Common myeloid progenitor, CD34-positive (primary cell): ENCODE data around the gene AGPS.

ENCODE experiments used
- CTCF ChIA-PET: fragments of 350-600 bp; sonication (Branson Sonifier 250); formaldehyde crosslinking; loops from one replicate; lab custom pipeline; 2021; ENCODE audit warnings: antibody characterized with exemption; lab: Charles Lee
- POLR2A ChIA-PET: fragments of 350-600 bp; sonication (Branson Sonifier 250); formaldehyde crosslinking; loops from one replicate; lab custom pipeline; 2021; ENCODE audit warnings: antibody characterized with exemption; lab: Charles Lee
- DNase-seq, 3 donors: peaks; one replicate each; pipeline versions ENCODE4 v3.0.0 to v3.0.0-alpha.2; 2013
- H3K27ac ChIP-seq, 2 experiments: 1 replicate in 1 of 2; 2 replicates in 1 of 2; pipeline ENCODE4 v1.7.0; 2013; ENCODE audit warnings: inconsistent platforms in 2 of 2, low read length in 2 of 2, mild to moderate bottlenecking in 2 of 2, low read depth in 1 of 2, moderate library complexity in 1 of 2; ENCODE audit not compliant: severe bottlenecking in 2 of 2, insufficient read depth in 1 of 2, poor library complexity in 1 of 2
- H3K27me3 ChIP-seq, 5 experiments: replicated peaks in 2 of 5; 1 replicate in 3 of 5; 2 replicates in 2 of 5; pipeline versions ENCODE4 v1.6.1 to v1.7.0; 2013; ENCODE audit warnings: low read length in 4 of 5, mild to moderate bottlenecking in 2 of 5, moderate library complexity in 2 of 5, inconsistent platforms in 1 of 5; ENCODE audit not compliant: insufficient read depth in 5 of 5, control insufficient read depth in 4 of 5
- H3K36me3 ChIP-seq, 4 experiments: 1 replicate in 2 of 4; 2 replicates in 2 of 4; pipeline versions ENCODE4 v1.6.1 to v1.7.0; 2013; ENCODE audit warnings: low read length in 3 of 4, control low read depth in 1 of 4, mild to moderate bottlenecking in 1 of 4; ENCODE audit not compliant: control insufficient read depth in 4 of 4, insufficient read depth in 4 of 4
- H3K4me1 ChIP-seq, 4 experiments: 1 replicate in 3 of 4; 2 replicates in 1 of 4; pipeline versions ENCODE4 v1.6.1 to v1.7.1; 2013; ENCODE audit warnings: low read length in 3 of 4, mild to moderate bottlenecking in 3 of 4, control low read depth in 1 of 4, inconsistent platforms in 1 of 4, moderate library complexity in 1 of 4; ENCODE audit not compliant: control insufficient read depth in 4 of 4, insufficient read depth in 4 of 4; ENCODE audit errors: control extremely low read depth in 1 of 4
- H3K4me3 ChIP-seq, 7 experiments: 1 replicate in 4 of 7; 2 replicates in 3 of 7; pipeline versions ENCODE4 v1.5.1 to v1.7.0; 2013; ENCODE audit warnings: mild to moderate bottlenecking in 7 of 7, low read length in 6 of 7, moderate library complexity in 6 of 7, inconsistent platforms in 2 of 7, low read depth in 2 of 7, control low read depth in 1 of 7; ENCODE audit not compliant: insufficient read depth in 4 of 7, control insufficient read depth in 1 of 7; ENCODE audit errors: extremely low read depth in 1 of 7
- H3K9me3 ChIP-seq, 5 experiments: 1 replicate in 4 of 5; 2 replicates in 1 of 5; pipeline versions ENCODE4 v1.6.1 to v1.7.1; 2013; ENCODE audit warnings: low read length in 4 of 5, mild to moderate bottlenecking in 2 of 5, inconsistent platforms in 1 of 5, low read depth in 1 of 5, moderate library complexity in 1 of 5; ENCODE audit not compliant: control insufficient read depth in 4 of 5, insufficient read depth in 2 of 5; ENCODE audit errors: control extremely low read depth in 1 of 5
- WGBS: methylation state at CpG from one replicate; pipeline ENCODE4 v1.1.5; 2013; ENCODE audit not compliant: insufficient coverage; 5-methylcytosine and 5-hydroxymethylcytosine counted together

Gene AGPS

GRCh38 chr2:177553176-177553884 is 160.8 kb downstream of the AGPS start:
- peaks cover 0 to 2% (median 0%) of the 10 kb centered on the region in 5 experiments for H3K9me3 ChIP-seq
- ChIA-PET CTCF (no interaction called here), POLR2A (no interaction called here)
- H3K27me3 ChIP-seq = no peaks in the 10 kb centered on the region
- H3K27ac ChIP-seq = peak overlapping the region; percentile 99 to 100
- peaks cover 2 to 11% (median 9%) of the 10 kb centered on the region in 4 experiments for H3K4me1 ChIP-seq
- no peaks in the 10 kb centered on the region for H3K36me3 ChIP-seq
- WGBS = 9% methylated on average over 7 of the region's 17 CpGs
- peak in 1 of 3 donors; percentile 19 for DNase-seq
- peak overlapping the region; percentile 81 to 97 (median 91) for H3K4me3 ChIP-seq

DNA sequence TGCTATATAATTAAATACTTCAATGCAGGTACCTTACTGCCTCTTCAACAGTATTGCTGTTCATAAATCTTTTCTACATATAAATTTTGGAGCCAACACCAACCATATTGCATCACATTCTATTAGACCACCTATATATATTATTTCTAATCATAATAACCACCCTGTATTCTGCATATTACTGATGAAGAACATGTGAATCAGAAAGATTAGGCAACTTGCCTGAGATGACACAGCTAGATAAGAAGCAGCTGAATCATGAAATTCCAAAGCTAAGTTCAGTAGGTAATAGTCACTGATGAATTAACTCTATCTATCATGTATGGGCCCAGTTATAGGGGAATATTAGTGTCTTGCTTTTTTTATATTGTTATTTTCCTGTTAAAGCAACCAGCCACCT is 161.8 kb downstream of the AGPS start:
- no peak overlapping the region for H3K4me3 ChIP-seq
- peaks cover 2 to 11% (median 9%) of the 10 kb centered on the region in 4 experiments for H3K4me1 ChIP-seq
- ChIA-PET POLR2A (no interaction called here), CTCF (interaction anchor here (1.1 kb wide), 1 partner anchor 60 kb away, joined by 3 read pairs; no protein-coding TSS in a partner anchor)
- no peaks in the 10 kb centered on the region for H3K36me3 ChIP-seq
- H3K9me3 ChIP-seq = peaks cover 0 to 2% (median 0%) of the 10 kb centered on the region in 5 experiments
- H3K27me3 ChIP-seq = no peaks in the 10 kb centered on the region
- H3K27ac ChIP-seq = no peak overlapping the region
- no peak for DNase-seq

GRCh38 chr2:177556153-177556552 is 163.6 kb downstream of the AGPS start:
- H3K4me1 ChIP-seq = peaks cover 2 to 11% (median 9%) of the 10 kb centered on the region in 4 experiments
- 50% methylated on average over 2 of the region's 2 CpGs for WGBS
- CTCF ChIA-PET = no interaction called here
- no peaks in the 10 kb centered on the region for H3K36me3 ChIP-seq
- no peaks in the 10 kb centered on the region for H3K27me3 ChIP-seq
- no peak overlapping the region for H3K27ac ChIP-seq
- POLR2A ChIA-PET = no interaction called here
- DNase-seq = no peak
- H3K4me3 ChIP-seq = no peak overlapping the region
- peaks cover 0 to 2% (median 0%) of the 10 kb centered on the region in 5 experiments for H3K9me3 ChIP-seq

GRCh38 chr2:177557794-177558193 is 165.2 kb downstream of the AGPS start:
- Histone ChIP-seq H3K27me3 (no peaks in the 10 kb centered on the region), H3K36me3 (no peaks in the 10 kb centered on the region), H3K4me3 (no peak overlapping the region), H3K4me1 (peaks cover 0 to 6% (median 4%) of the 10 kb centered on the region in 4 experiments), H3K27ac (no peak overlapping the region), H3K9me3 (peaks cover 0 to 2% (median 0%) of the 10 kb centered on the region in 5 experiments)
- ChIA-PET POLR2A (no interaction called here), CTCF (interaction anchor here (2.5 kb wide), 1 partner anchor 47 kb away, joined by 6 read pairs; no protein-coding TSS in a partner anchor)
- DNase-seq = no peak
- WGBS = 93% methylated on average over 1 of the region's 1 CpG

- H3K27ac ChIP-seq = no peak overlapping the region
- no peak overlapping the region for H3K4me3 ChIP-seq
- H3K36me3 ChIP-seq = no peaks in the 10 kb centered on the region
- WGBS = 100% methylated on average over 1 of the region's 2 CpGs
- no peaks in the 10 kb centered on the region for H3K27me3 ChIP-seq
- DNase-seq = no peak
- peaks cover 0 to 2% (median 0%) of the 10 kb centered on the region in 5 experiments for H3K9me3 ChIP-seq
- ChIA-PET POLR2A (no interaction called here), CTCF (interaction anchor here (2.5 kb wide), 1 partner anchor 45 kb away, joined by 6 read pairs; no protein-coding TSS in a partner anchor)
- no peaks in the 10 kb centered on the region for H3K4me1 ChIP-seq
These were observed 167.1 kb downstream of the AGPS start for GRCh38 chr2:177559638-177560037.

- no peaks in the 10 kb centered on the region for H3K4me1 ChIP-seq
- no peaks in the 10 kb centered on the region for H3K9me3 ChIP-seq
- no peak overlapping the region for H3K4me3 ChIP-seq
- POLR2A ChIA-PET = no interaction called here
- WGBS = 40% methylated on average over 1 of the region's 1 CpG
- no peaks in the 10 kb centered on the region for H3K27me3 ChIP-seq
- no peaks in the 10 kb centered on the region for H3K36me3 ChIP-seq
- H3K27ac ChIP-seq = no peak overlapping the region
- no peak for DNase-seq
- CTCF ChIA-PET = interaction anchor here (1.3 to 2.1 kb wide), 2 partner anchors 36 to 42 kb away, joined by 4 read pairs; no protein-coding TSS in a partner anchor
These were observed 175.8 kb downstream of the AGPS start for GRCh38 chr2:177568390-177568789.

DNA sequence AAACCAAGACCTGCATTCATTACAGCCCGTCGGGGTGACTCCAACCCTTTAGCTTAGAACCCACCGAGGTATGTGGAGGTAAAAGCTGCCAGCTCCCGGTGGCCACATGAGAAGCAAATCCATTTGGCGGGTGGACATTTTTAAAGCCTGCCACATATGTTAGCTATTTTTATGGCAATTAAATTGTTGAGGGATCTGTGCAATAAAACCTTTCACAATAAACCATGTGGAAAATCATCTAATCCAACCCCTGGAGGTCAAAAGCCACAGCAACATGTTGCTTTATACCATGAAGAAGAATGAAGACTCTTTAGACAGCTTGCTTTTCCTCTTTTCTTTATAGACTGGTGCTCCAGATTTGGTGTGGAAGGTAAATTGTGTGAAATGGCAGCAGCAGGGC is 176.3 kb downstream of the AGPS start:
- no peaks in the 10 kb centered on the region for H3K27me3 ChIP-seq
- ChIA-PET POLR2A (no interaction called here), CTCF (interaction anchor here (1.3 to 2.1 kb wide), 2 partner anchors 36 to 41 kb away, joined by 4 read pairs; no protein-coding TSS in a partner anchor)
- H3K27ac ChIP-seq = no peak overlapping the region
- no peaks in the 10 kb centered on the region for H3K9me3 ChIP-seq
- no peak overlapping the region for H3K4me3 ChIP-seq
- DNase-seq = no peak
- no peaks in the 10 kb centered on the region for H3K36me3 ChIP-seq
- WGBS = 100% methylated on average over 4 of the region's 5 CpGs
- no peaks in the 10 kb centered on the region for H3K4me1 ChIP-seq
